NCI-H345 treated with DMSO at 0.1 percent for 48 hours (cell line): Measurements from ENCODE around the gene S100A5.

ENCODE experiments used
- DNase-seq: peaks from one replicate; lab custom pipeline; 2025; ENCODE audit not compliant: unreplicated experiment; lab: John Stamatoyannopoulos, UW

Gene S100A5

DNA sequence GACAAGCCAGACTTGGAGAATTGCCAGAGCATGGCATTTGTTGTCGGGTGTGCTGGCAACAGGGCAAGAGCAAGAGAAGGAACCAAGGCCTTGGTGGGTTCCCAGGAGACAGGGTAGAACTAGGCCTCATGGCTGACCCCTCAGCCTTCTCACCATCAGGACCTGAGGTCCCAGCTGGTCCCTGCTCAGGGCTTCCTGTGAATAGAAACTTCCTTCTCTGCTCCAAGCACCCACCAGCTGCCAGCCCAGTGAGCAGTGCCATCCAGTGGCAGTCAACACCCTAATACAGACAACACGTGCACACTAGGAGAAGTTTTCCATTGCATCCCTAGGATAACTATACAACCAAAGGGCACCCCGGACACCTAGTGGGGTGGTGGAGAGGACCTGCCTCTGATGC lies 27.7 kb downstream of the S100A5 start:
- DNase-seq, result no peak

DNA sequence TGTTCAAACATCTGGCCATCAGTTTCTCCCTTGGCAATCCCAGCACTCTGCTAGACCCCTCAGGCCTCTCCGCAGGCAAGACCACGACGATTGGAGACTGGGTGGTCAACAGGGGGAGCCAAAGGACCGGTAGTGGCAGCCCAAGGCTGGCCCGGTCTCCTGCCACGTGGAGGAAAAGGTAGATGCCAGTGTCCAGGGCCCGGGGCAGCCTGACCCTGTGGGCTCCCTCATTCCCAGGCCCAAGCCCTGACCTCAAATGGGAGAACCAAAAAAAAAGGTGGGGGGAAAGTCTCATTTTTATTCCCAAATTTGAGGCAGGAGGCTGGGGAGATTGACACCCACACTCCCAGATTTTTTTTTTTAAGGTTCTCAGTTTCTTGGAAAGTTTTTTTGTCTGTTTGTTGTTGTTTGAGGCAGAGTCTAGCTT lies 29.7 kb downstream of the S100A5 start:
- DNase-seq, result peak; percentile 89

DNA sequence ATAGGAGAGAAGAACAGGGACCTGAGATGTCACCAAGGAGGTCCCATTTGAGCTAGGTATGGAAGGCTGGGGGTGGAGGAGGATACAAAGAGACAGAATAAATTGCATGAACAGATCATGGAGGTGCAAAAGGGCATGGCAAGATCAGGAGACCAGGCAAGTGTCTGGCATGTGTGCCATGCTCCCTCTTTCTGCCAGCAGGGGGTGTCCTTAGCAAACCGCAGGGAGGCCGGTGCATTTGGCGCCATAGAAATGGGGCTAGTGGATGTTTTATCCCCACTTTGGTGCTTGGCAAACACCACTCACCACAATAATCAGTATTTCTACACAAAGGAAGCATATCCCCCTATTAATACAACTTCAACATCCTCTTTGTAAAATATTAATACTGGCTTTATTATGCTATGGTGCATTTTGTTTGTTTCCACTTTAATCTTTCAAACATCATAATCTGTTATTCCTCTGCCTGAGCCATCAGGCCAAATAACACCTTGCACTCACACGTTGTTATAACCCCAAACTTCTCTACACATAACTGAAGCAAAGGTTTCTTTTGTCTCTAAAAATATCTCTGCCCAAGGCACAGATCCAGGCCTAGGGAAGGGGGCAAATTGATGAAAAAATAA lies 30.9 kb downstream of the S100A5 start:
- DNase-seq, result peak; percentile 65

DNA sequence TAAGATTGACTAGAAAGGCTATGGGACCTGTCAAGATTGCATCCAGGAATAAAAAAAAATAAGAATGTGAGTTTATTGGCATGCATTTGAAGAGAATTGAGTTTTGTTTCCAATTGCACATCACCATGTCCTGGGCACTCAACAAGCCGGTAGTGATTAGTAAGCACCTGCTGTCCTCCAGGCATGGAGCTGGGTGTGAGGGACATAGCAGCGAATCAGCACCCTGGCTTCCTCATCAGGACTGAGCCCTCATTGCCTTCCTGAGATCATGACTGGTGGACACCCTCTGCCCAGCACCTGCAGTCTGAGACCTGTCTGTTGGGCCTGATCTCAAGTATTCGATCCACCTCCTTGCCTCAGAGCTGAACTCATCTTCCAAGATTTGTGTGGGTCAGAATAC lies 31.7 kb downstream of the S100A5 start:
- DNase-seq, result no peak

DNA sequence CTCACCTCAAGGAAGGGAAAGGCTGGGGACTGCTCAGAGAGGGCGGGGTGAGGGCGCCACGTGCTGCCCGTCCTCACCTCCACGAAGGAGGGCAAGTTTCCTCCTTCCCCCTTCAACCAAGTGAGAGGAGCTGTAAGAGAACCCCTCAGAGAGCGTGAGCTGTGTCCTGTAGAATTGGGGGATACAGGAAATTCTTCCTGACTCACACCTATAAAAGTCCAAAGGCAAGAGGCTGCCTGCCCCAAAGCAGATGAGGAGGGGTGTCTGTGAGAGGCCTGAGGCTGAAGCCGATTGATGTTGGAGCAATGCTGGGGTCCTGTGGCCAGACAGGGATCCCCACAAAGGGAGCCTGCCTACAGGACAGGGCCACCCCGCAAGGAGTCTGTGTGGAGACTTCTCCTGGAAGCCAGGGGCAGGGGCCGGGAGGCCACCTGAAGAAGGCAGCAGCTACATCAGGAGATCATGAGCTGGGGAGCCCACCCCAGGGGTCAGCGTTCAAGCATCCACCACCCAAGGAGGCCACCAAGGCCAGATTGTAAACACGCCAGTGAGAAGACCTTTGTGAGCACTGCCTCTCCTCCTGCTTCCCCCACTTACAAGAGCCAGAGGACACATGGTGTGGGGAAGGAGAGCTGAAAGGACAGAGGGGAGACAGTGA lies 32.7 kb downstream of the S100A5 start:
- no peak for DNase-seq

DNA sequence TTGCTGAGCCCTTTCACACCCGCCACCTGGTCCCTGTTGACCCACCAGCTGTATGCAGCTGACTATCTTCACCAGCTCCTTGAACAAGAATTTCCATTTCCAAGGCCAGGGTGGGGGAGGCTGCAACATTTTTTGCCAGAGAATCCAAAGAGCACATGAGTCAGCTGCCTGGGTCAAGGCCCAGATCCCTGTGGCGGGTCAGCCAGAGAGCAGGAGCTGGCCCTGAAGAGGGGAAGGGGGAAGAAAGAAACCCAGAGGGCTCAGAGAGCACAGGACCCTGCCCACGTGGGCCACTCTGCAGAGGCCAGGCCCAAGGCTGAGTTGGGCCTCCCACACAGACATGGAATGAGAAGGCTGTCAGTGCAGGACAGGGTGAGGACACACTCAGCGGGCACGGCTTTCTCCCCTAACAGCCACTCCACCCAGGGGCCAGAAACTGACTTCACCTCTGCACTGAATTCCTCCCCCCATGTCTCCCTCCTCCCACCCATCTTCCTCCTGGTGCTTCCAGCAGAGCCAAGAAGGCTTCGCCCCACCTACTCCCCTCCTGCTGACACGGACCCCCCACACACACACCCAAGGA lies 33.8 kb downstream of the S100A5 start:
- DNase-seq, result no peak

DNA sequence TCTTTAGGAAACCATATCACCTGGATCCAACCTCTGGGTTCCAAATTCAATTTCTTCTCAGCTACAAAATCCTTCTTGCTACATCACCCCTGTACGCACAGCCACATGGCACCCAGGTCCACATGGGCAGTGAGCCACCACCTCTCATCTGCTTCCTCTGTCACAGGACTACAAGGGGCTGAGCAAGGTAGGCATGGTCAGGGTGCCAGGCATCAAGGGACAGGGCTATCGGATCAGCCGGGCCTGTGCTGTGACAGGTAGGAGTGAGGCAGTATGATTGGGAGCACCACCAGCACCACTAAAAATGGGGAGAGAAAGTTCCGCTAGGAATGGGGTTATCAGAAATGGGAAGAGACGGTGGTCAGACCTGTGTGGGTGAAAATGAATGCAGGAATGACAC lies 34.3 kb downstream of the S100A5 start:
- DNase-seq, result no peak

DNA sequence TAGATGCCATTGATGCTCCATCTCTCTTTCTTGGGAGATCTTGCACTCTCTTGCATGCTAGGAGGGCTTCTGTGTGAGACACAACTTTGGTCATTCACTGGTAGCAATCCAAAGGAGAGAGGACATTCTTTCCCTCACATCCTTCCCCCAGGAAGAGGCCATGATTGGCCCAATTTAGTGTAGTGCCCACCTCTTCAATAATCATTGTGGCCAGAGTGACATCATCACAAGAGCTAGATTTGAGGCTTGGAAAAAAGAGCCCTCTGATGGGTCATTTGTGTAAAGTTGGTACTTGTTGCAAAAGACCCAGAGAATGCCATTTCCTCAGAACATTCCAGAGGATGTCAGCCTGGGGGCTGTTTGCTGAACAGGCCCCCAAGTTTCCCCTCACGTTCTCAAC lies 35.2 kb downstream of the S100A5 start:
- no peak for DNase-seq

DNA sequence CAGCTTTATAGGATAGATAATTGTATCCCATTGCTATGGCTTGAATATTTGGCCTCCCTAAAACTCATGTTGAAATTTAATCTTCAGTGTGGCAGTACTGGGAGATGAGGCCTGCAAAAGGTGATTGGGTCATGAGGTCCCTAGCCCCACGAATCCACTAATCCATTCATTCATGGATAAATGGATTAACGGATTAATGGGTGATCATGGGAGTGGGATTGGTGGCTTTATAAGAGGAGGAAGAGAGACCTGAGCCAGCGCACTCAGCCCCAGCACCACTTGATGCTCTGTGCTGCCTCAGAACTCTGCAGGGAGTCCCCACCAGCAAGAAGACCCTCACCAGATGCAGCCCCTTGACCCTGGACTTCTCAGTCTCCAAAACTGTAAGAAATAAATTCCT lies 37.0 kb downstream of the S100A5 start:
- DNase-seq, result no peak

DNA sequence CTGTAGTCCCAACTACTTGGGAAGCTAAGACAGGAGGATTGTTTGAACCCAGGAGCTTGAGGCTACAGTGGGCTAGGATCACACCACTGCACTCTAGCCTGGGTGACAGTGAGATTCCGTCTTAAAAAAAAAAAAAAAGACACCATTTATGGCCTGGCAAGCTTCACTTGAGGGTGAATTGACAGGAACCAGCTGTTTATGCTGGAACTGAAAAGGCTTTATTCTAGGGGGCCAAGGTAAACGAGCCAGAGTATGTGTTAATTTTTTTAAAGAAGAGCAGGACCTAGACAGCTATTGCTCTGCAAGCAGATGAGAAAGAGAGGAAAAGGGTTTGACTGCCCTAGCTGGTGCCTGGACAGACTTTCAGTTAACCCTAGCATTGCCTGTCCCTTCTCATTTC lies 42.0 kb downstream of the S100A5 start:
- DNase-seq, result no peak

DNA sequence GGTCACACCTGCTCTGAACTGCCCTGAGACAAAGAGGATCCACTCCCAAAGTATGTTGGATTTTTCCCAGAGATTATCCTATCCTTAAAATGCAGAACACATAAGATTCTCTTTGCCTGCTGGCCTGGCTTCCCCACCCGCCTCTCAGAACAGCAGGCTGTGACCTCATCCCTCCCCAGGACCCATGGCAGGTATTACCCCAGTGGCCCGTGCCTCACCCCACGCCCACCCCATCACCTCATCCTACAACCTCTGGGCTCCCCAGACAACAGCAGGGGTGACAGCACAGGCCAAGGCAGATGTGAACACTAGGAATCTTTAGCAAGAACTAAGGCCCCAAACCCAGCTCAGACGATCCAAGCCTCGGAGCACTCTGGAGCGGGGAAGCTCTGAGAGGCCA lies 45.2 kb downstream of the S100A5 start:
- no peak for DNase-seq

DNA sequence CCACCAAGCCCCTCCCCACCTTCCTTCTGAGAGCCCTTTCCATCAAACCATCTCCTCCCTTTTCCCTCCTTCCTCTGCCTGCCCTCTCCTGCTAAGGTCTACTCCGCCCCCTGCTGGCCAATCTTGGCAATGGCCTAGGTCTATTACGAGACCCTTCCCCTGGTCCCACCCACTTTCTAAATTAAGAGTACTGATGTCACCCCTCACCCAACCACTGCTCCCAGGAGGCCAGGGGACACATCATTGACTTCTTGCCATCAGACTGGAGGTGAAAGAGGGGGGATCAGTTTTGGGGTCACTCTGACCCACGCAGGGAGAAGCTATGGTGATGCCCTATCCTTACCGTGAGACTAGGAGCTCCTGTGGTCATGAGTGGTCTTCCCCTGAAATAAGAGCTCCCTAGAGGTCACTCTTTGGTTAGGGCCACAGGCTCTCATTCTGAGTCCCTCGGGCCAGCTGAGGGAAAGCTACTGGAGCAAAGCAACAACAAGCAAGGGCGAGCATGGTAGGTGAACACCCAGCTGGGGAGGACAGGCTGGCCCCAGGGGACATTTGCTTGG lies 45.7 kb downstream of the S100A5 start:
- peak; percentile 97 for DNase-seq

DNA sequence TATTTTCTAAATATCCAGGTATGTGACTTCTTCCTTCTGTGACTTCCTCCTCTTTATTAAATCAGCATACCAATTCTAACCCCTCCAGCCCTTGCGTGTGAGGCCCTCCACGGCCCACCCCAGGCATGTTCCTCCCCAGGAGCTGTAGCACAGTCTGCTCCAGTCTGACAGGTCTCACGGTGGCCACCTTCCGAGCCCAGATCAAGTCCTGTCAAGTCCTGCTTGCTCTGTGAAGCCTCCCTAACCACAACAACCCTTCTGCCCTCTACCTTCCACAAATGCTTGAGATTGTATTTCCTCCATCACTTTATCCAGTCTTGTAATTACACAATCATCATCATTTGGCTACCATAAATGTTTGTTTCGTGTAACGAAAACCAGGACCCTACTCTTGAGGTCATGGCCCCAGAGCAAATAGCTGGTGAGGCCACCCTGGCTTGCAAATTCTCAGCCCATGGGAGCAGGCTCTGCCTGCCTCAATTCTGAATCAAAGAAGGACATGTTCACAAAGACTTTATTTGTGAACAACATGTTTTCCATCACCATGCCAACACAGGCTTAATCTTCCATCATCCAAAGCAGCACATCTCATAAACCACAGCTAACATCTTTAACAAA lies 47.3 kb downstream of the S100A5 start:
- DNase-seq, result no peak

DNA sequence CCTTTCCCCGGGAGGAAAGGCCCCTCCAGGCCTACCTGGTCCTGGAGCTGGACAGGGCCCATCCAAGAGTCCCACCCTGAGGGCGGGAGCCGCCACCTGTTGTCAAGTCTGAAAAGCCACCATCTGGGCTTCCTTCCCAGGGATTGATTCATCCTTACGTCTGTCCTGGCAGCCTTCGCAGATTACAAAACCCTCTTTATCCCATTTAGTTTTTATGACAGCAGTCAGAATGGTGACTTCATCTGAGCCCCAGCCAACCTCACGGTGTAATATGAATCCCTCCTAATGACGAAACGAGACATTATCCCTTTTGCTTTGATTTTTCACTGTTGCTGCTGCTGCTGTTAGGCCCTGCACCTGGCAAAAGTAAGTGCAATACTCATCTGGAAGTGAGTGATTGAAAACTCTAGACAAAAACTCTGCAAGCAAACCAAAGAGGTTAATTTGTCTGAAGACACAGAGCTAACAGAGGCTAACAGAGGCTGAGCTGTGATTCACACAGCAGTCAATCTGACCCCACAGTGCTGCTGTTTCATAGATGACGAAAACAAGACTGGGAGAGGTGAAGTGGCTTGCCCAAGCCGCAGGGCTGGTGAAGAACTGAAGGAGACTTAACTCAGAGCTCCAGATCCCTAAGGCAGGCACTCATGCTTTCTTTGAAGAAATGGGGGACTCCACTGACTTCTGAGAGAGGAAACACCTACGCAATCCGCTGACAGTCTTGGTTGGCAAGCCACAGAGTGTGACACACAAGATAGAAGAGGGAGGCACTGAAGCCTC lies 50.3 kb downstream of the S100A5 start:
- peak; percentile 84 for DNase-seq

DNA sequence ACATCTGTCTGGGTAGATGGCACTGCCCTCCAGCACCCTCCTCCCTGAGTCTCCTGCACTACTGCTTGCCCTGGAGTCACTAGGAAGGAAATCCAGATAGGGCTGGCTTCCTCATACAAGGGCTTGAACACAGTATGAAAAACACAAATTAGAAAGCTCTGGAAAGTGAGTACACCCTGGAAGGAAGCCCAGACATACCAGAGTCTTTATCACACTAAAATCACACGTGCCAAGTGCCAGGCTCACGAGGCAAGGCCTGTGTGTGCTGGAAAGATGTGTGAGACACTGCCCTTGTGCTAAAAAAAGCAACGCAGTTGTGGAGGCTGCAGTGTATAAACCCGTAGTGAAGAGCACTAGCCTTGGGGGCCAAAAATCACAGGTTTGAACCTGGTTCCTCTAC lies 52.0 kb downstream of the S100A5 start:
- DNase-seq, result no peak

DNA sequence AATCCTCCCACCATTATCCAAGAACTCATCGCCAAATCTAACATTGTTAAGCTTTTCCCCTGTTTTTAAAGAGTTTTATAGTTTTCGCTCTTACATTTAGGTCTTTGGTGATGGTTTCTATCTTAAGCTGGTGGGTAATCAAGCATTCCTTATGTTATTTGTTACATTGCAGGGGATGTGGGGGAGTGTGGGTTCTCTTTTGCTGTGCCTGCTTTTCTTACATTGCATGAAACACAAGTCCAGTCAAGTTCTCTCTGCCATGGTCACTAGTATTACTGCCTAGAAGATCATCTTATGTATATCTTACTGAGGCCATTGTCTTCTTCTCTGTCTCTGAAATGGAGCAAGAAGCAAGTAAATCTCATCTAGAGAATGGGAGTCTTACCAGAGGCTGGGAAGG lies 53.0 kb downstream of the S100A5 start:
- DNase-seq, result no peak
